Keratinocyte (primary cell): ENCODE measurements around the gene NOP14.

ENCODE experiments used
- CTCF ChIP-seq, 3 experiments: IDR thresholded peaks in 1 of 3; conservative IDR thresholded peaks in 1 of 3; optimal IDR thresholded peaks in 1 of 3; 2 replicates in 2 of 3; 3 replicates in 1 of 3; pipeline versions ENCODE3 to v1.5.1; 2011; ENCODE audit warnings: low read length in 3 of 3, mild to moderate bottlenecking in 3 of 3, moderate library complexity in 2 of 3, control low read depth in 1 of 3, inconsistent platforms in 1 of 3; ENCODE audit not compliant: insufficient read depth in 2 of 3; ENCODE audit errors: extremely low read depth in 1 of 3
- EZH2 ChIP-seq: IDR thresholded peaks from one replicate; pipeline ENCODE4 v1.6.1; 2012; ENCODE audit warnings: inconsistent platforms, mild to moderate bottlenecking, low read length, moderate library complexity

GRCh38 chr4:3010998-3011397 is 47.8 kb upstream of the NOP14 start:
- no peak for TF ChIP-seq CTCF (optimal IDR thresholded peaks at IDR 0.05 in 1 of 3, IDR thresholded peaks at IDR 0.05 in 1 of 3, conservative IDR thresholded peaks at IDR 0.05 in 1 of 3; ENCODE audit: extremely low read depth in 1 of 3, insufficient read depth in 2 of 3, low read length in 3 of 3)
- no peak for TF ChIP-seq EZH2
